Caco-2 (cell line): ENCODE results near the gene RFC1. TPM values are rescaled to one million over a fixed set of nuclear protein-coding genes. Genes with fewer than 3 reads are reported as not detected.
A peak's percentile ranks its signal among the peaks of the same experiment; 100 is the strongest.

Source experiments
- BruUV-seq: library from RNA; stranded (reverse); fragments of 400-500 nt; replicated peaks from 2 replicates; lab custom pipeline; 2021; lab: Mats Ljungman, UMichigan
- CTCF ChIA-PET: fragments of 300-600 bp; sonication (Branson Sonifier 250); formaldehyde crosslinking; loops from one replicate; lab custom pipeline; 2022; ENCODE audit warnings: antibody characterized with exemption; lab: Charles Lee
- POLR2A ChIA-PET: fragments of 300-600 bp; sonication (Branson Sonifier 250); formaldehyde crosslinking; loops from one replicate; lab custom pipeline; 2022; ENCODE audit warnings: antibody characterized with exemption; lab: Charles Lee
- DNase-seq, 2 experiments: peaks; one replicate each; pipeline versions ENCODE4 v3.0.0 to v3.0.0-alpha.2; 2020 to 2022
- H3K27me3 ChIP-seq: replicated peaks from 2 replicates; pipeline ENCODE4 v1.6.0; 2011; ENCODE audit warnings: low read length; ENCODE audit not compliant: control insufficient read depth, insufficient read depth
- H3K36me3 ChIP-seq: 2 replicates; pipeline ENCODE4 v1.5.1; 2011; ENCODE audit warnings: low read length; ENCODE audit not compliant: control insufficient read depth, insufficient read depth
- H3K4me1 ChIP-seq: fragments of 250-450 bp; sonication (Bioruptor Pico); 2 replicates; pipeline ENCODE4 v1.5.1; 2020; ENCODE audit warnings: mild to moderate bottlenecking
- H3K4me3 ChIP-seq: 2 replicates; pipeline ENCODE4 v1.5.1; 2011; ENCODE audit warnings: low read depth, mild to moderate bottlenecking, control low read depth, low read length
- H3K9me3 ChIP-seq: fragments of 250-450 bp; sonication (Bioruptor Pico); 2 replicates; pipeline ENCODE4 v1.5.1; 2020; ENCODE audit warnings: mild to moderate bottlenecking, moderate library complexity
- H3K27ac Mint-ChIP-seq: one replicate; pipeline ENCODE4 v1.8.0; 2022; ENCODE audit warnings: mixed read lengths; ENCODE audit not compliant: unreplicated experiment
- H3K27me3 Mint-ChIP-seq: one replicate; pipeline ENCODE4 v1.8.0; 2022; ENCODE audit warnings: mixed read lengths; ENCODE audit not compliant: insufficient read depth, unreplicated experiment
- H3K36me3 Mint-ChIP-seq: one replicate; pipeline ENCODE4 v1.8.0; 2022; ENCODE audit warnings: mild to moderate bottlenecking, mixed read lengths; ENCODE audit not compliant: insufficient read depth, unreplicated experiment
- H3K4me1 Mint-ChIP-seq: one replicate; pipeline ENCODE4 v1.8.0; 2022; ENCODE audit warnings: low read depth, mixed read lengths; ENCODE audit not compliant: unreplicated experiment
- H3K4me3 Mint-ChIP-seq: one replicate; pipeline ENCODE4 v1.8.0; 2022; ENCODE audit warnings: mild to moderate bottlenecking, moderate library complexity, mixed read lengths; ENCODE audit not compliant: unreplicated experiment
- H3K9me3 Mint-ChIP-seq: one replicate; pipeline ENCODE4 v1.8.0; 2022; ENCODE audit warnings: mixed read lengths; ENCODE audit not compliant: unreplicated experiment
- CTCF ChIP-seq, 2 experiments: fragments of 200-600 bp in 1 of 2; IDR thresholded peaks; 1 replicate in 1 of 2; 2 replicates in 1 of 2; pipeline versions ENCODE4 v1.5.1 to v1.8.0; 2011 to 2022; ENCODE audit warnings: antibody characterized with exemption in 1 of 2, control low read depth in 1 of 2, inconsistent platforms in 1 of 2, low read depth in 1 of 2, low read length in 1 of 2, mild to moderate bottlenecking in 1 of 2, moderate library complexity in 1 of 2; ENCODE audit not compliant: insufficient read depth in 1 of 2, severe bottlenecking in 1 of 2, unreplicated experiment in 1 of 2
- intact Hi-C: fragments of 100-400 bp; cut with micrococcal nuclease; formaldehyde crosslinking; loops from one replicate; pipeline ENCODE4 v1.10.0; 2022; ENCODE audit not compliant: unreplicated experiment
- total RNA-seq: library from RNA; stranded (reverse); gene quantifications from 2 replicates; pipeline ENCODE4 v1.2.3, GENCODE V29; 2022

RFC1 gene
- total RNA-seq, 1 experiment from 2014 or later: 63.4 TPM

GRCh38 chr4:39326468-39326977 is 39.6 kb downstream of the RFC1 start:
- no peaks in the 10 kb centered on the region for H3K27me3 Mint-ChIP-seq
- Histone ChIP-seq H3K4me3 (no peak overlapping the region), H3K27me3 (no peaks in the 10 kb centered on the region), H3K4me1 (peaks cover 31% of the 10 kb centered on the region), H3K36me3 (no peaks in the 10 kb centered on the region; the same call in 1 of the 2 replicates), H3K9me3 (no peaks in the 10 kb centered on the region)
- peaks cover 23% of the 10 kb centered on the region for H3K4me1 Mint-ChIP-seq
- H3K4me3 Mint-ChIP-seq: no peak overlapping the region
- BruUV-seq: no TSS peak
- ChIA-PET POLR2A (no interaction called here), CTCF (no interaction called here)
- no peak overlapping the region for H3K27ac Mint-ChIP-seq
- peaks cover 42% of the 10 kb centered on the region for H3K36me3 Mint-ChIP-seq
- no peak for TF ChIP-seq CTCF (IDR thresholded peaks at IDR 0.05; ENCODE audit: insufficient read depth in 1 of 2, low read depth in 1 of 2, low read length in 1 of 2, severe bottlenecking in 1 of 2, unreplicated experiment in 1 of 2)
- intact Hi-C loops: no loop called here
- H3K9me3 Mint-ChIP-seq: no peaks in the 10 kb centered on the region
- DNase-seq: no peak

GRCh38 chr4:39324897-39325613 is 41.1 kb downstream of the RFC1 start:
- H3K27me3 Mint-ChIP-seq: no peaks in the 10 kb centered on the region
- ChIA-PET POLR2A (no interaction called here), CTCF (no interaction called here)
- H3K27ac Mint-ChIP-seq: peak overlapping the region; percentile 48
- peaks cover 53% of the 10 kb centered on the region for H3K36me3 Mint-ChIP-seq
- no peaks in the 10 kb centered on the region for H3K9me3 Mint-ChIP-seq
- BruUV-seq: no TSS peak
- Histone ChIP-seq H3K36me3 (no peaks in the 10 kb centered on the region; the same call in 1 of the 2 replicates), H3K27me3 (no peaks in the 10 kb centered on the region), H3K9me3 (no peaks in the 10 kb centered on the region), H3K4me3 (no peak overlapping the region), H3K4me1 (peaks cover 37% of the 10 kb centered on the region)
- TF ChIP-seq CTCF (IDR thresholded peaks at IDR 0.05; ENCODE audit: insufficient read depth in 1 of 2, low read depth in 1 of 2, low read length in 1 of 2, severe bottlenecking in 1 of 2, unreplicated experiment in 1 of 2): no peak
- intact Hi-C loops: loop anchor here (2.0 to 5.0 kb wide), 2 partner anchors 28 to 42 kb away; partner anchors contain the start of gene RFC1
- H3K4me3 Mint-ChIP-seq: no peak overlapping the region
- H3K4me1 Mint-ChIP-seq: peaks cover 26% of the 10 kb centered on the region
- DNase-seq: peak in 1 of 2 experiments; percentile 28

GRCh38 chr4:39324446-39324845 is 41.7 kb downstream of the RFC1 start:
- ChIA-PET CTCF (no interaction called here), POLR2A (no interaction called here)
- Histone ChIP-seq H3K9me3 (no peaks in the 10 kb centered on the region), H3K4me3 (no peak overlapping the region), H3K27me3 (no peaks in the 10 kb centered on the region), H3K4me1 (peaks cover 42% of the 10 kb centered on the region), H3K36me3 (no peaks in the 10 kb centered on the region; the same call in 1 of the 2 replicates)
- no peak for TF ChIP-seq CTCF (IDR thresholded peaks at IDR 0.05; ENCODE audit: insufficient read depth in 1 of 2, low read depth in 1 of 2, low read length in 1 of 2, severe bottlenecking in 1 of 2, unreplicated experiment in 1 of 2)
- peaks cover 53% of the 10 kb centered on the region for H3K36me3 Mint-ChIP-seq
- no peak overlapping the region for H3K4me3 Mint-ChIP-seq
- H3K27me3 Mint-ChIP-seq: no peaks in the 10 kb centered on the region
- intact Hi-C loops: loop anchor here (2.0 to 5.0 kb wide), 2 partner anchors 28 to 43 kb away; partner anchors contain the start of gene RFC1
- peaks cover 26% of the 10 kb centered on the region for H3K4me1 Mint-ChIP-seq
- peak overlapping the region; percentile 48 for H3K27ac Mint-ChIP-seq
- H3K9me3 Mint-ChIP-seq: no peaks in the 10 kb centered on the region
- BruUV-seq: no TSS peak
- DNase-seq: no peak
